Activated CD4-positive, CD25-positive, alpha-beta regulatory T cell treated with anti-CD3 and anti-CD28 coated beads, Interleukin-2, amount 50 U/mL, for 72 hours (primary cell): ENCODE data around the gene ANP32B.
"Not testable (repeated sequence)": the region's sequence is repeated elsewhere in the genome, so short reads cannot be mapped to it uniquely, and the experiment has no call there.

Experiments
- DNase-seq: peaks from one replicate; pipeline ENCODE4 v3.0.0; 2021

The ANP32B gene

DNA sequence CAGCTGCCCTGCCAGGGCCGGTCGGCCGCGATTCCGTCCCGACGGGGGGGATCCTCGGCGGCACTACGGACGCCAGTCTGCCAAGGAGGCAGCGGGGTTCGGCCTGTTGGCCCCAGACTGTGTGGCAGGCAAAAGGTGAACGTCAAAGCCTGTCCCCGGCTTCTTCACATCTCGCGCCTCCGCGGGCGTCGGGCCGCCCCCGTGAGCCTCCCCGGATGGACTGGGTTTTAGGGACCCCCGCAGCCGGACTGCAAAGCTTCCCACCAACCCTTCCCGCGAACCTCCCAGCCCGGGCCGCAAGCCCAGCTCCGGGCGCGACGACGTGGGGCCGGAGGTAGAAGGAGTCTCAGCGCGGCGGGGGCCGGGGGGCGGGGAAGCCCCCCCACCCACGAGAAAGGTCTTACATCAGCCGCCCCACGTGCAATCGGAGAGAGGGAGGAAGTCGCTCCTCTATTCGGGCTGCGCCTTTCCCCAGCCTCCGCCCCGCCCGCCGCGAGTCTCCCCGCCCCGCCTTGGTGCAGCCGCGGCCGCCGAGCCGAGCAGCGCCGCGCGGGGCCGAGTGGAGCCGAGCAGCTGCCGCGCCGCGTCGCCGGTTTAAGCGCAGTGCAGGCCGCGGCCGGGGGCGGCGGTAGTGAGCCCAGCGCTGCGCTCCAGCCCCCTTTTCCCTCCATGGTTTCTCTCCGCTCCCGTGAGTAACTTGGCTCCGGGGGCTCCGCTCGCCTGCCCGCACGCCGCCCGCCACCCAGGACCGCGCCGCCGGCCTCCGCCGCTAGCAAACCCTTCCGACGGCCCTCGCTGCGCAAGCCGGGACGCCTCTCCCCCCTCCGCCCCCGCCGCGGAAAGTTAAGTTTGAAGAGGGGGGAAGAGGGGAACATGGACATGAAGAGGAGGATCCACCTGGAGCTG is at the start of gene ANP32B:
Gene ANP32B (plus strand): TSS at position 659 of the 906 bp plus-strand sequence. CDS start 215 bp downstream, at position 874.
- DNase-seq: peak; percentile 95

DNA sequence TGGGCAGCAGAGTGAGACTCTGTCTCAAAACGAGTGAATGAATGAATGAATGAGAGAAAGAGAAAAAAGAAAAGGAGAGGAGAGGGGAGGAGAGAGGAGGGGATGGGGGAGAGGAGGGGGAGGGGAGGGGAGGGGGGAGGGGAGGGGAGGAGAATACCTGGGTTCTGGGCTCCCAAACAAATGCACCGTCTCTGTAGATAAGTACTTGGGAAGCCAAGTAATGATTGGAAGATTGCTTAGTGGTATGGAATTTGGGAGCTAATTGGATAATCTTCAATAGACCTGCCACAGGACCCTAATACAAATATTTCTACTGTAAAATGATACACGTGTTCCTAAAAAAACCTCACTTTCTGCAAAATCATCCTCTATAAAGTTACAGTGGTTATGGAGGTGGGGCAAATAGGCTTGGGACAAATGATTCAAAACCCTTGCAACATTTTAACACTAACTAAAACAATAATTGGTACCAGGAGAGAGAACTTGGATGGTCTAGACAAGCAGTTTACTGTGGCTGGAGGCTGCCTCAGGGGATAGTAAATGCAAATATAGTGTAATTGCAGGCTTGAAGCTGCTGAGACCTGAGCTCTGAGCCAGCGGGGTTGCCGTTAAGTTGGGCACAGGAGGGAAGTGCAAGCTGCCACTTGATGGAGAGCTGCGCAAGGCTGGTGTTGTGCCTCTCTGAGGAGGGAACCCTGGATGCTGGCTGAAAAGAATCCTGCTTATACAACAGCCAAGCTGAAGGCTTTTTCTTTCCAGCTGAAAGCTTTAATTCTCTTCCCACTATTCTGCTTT is 48.6 kb upstream of the ANP32B start:
- no peak for DNase-seq

DNA sequence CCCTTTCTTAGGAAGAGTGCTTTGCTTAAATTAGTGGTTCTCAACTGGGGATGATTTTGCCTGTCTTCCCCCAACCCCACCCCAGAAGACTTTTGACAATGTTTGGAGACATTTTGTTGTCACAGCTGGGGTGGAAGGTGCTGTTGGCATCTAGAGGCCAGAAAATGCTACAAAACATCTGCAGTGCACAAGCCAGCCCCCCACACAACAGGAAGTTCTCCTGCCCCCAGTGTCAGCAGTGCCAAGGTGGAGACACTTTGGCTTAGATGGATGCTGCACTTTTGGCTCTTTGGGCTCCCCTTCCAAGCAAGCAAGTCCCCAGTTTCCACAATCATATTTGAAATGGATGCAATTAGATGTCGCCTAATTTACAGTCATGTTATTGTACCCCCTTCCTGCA is 47.9 kb upstream of the ANP32B start:
- no peak for DNase-seq

DNA sequence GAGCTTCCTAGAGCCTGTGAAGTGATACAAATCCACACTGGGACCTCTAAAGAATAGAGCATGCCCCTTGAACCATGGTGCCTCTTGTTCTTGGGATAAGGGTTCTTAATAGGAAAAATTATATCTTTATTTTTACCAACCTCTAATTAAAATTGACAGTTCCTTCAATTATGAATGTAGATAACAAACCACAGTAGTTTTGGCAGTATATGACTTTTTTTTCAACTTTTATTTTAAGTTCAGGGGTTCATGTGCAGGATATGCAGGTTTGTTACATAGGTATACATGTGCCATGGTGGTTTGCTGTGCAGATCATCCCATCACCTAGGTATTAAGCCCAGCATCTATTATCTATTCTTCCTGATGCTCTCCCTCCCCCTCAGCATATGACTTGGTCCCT is 46.1 kb upstream of the ANP32B start:
- DNase-seq: no peak

DNA sequence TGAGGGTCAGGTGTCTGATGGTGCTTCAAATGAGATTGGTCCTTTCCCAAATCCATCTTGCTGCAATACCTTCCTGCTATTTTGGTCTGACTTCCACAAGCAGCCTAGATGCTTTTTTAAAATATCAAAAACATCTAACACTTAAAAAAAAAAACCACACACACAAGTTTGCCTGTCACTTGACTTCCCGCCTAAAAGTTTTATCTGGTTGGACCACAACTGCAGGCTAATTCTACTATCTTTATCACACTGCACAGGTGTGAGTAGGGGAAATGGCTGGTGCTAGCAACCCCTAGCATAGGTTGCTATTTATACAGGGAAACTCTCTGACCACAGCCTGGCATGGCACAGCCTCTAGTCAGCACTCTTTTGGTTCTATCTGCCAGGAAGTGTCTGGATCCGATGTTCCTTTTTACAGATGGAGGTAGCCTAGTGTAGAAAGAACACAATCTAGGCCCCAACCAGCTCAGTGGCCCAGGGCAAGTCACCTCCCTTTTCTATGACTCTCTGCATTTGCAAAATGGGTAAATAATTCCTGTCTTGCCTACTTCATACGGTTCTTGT is 45.0 kb upstream of the ANP32B start, which contains the start of gene HEMGN:
Gene HEMGN (minus strand): TSS at position 92 of the 564 bp plus-strand sequence. CDS start 36 bp downstream, at position 56.
- no peak for DNase-seq

DNA sequence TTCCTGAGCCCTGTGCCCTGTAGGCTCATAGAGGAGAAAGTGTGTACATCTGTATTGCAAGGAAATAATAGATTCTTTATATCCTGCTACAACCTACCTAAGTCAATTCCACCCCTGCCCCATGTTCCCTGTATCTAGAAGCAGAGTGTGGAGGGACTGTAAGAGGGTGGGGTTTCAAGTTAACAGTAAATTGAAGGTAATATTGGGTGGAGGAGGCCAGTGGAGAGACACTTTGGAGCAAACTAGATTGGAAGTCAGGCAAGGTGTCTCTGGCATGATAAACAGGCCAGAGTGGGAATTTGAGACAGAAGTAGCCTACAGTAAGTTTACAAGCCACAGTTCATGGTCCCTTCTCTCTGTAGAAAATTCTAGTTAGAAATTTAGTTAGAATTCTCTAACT is 42.9 kb upstream of the ANP32B start:
- no peak for DNase-seq

DNA sequence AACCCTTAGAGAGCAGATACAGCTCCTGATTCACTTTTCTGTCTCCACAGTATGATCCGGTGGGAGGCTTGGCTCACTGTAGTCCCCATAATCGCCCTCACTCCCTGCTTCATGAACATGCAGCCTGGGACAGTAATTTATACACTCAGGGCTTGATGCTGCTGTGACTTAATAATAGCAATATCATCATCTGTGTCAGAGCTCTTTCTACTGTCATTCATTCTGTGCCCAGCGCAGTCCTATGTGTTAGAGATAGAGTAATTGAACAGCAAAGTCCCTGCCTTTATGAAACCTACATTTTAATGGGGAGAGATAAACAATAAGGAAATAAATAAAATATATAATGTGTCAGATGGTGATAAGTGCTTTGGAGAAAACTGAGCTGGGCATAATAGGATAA is 42.4 kb upstream of the ANP32B start:
- no peak for DNase-seq

DNA sequence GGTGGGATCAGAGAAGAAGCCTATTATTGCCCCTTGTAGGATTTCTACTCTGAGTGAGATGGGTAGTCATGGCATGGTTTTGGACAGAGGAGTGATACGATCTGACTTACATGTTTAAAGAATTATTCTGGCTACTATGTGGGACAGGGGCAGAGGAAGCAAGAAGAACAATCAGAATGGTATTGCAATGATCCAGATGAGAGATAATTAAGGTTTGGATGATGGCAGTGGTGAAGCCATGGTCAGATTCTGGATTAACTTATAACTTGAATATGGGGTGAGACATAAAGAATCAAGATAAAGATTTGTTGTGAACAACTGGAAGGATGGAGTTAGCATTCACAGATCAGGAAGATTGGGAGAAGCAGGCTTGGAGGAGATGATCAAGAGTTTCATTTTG is 41.8 kb upstream of the ANP32B start:
- DNase-seq: no peak

DNA sequence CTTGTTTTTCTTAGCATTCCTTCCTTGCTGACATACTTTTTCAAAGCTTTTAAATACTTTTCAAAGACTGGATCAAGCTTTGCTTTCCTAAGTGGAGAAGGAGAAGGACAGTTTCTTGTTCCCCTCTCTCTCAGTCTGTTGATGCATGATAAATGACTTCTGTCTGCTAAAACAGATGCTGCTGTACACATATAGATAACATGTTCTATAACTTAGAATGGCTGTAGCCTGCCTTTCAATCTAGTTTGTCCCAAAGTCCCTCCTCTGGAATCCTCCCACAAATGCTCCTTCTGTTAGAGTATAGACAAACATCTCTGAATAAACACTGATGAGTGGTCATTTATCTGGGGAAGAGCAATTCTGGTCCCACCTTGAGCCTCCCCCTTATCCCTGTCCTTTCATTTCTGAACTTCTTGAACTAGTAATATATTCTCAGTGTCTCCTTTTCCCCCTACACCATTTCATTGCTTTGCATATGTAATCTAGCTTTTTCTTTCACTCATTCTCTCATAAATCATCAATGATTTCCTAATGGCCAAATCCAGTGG is 39.8 kb upstream of the ANP32B start:
- DNase-seq: no peak

DNA sequence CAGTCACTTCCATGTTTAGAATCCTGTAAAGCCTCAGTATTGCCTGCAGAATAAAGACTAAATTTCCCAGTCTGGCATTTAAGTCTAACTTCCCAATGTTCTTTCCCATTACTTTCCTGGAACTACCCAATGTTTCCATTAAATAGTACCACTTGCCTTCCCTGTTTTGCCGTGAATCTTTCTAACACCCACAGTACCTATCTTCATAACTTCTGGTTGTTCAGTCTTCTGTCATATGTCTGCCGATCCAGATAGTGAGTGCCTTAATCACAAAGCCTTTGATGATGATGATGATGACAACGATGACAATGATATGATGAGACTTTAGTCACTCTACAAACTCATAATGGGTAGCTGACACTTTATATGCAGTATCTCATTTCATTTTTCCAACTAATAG is 38.5 kb upstream of the ANP32B start:
- no peak for DNase-seq

DNA sequence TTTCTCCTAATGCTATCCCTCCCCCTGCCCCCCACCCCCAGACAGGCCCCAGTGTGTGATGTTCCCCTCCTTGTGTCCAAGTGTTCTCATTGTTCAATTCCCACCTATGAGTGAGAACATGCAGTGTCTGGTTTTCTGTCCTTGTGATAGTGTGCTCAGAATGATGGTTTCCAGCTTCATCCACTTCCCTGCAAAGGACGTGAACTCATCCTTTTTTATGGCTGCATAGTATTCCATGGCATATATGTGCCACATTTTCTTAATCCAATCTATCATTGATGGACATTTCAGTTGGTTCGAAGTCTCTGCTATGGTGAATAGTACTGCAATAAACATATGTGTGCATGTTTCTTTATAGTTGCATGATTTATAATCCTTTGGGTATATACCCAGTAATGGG is 37.7 kb upstream of the ANP32B start:
- DNase-seq: not testable (repeated sequence)

DNA sequence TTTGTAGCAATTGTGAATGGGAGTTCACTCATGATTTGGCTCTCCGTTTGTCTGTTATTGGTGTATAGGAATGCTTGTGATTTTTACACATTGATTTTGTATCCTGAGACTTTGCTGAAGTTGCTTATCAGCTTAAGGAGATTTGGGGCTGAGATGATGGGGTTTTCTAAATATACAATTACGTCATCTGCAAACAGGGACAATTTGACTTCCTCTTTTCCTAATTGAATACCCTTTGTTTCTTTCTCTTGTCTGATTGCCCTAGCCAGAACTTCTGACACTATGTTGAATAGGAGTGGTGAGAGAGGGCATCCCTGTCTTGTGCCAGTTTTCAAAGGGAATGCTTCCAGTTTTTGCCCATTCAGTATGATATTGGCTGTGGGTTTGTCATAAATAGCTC is 36.0 kb upstream of the ANP32B start:
- DNase-seq: not testable (repeated sequence)

DNA sequence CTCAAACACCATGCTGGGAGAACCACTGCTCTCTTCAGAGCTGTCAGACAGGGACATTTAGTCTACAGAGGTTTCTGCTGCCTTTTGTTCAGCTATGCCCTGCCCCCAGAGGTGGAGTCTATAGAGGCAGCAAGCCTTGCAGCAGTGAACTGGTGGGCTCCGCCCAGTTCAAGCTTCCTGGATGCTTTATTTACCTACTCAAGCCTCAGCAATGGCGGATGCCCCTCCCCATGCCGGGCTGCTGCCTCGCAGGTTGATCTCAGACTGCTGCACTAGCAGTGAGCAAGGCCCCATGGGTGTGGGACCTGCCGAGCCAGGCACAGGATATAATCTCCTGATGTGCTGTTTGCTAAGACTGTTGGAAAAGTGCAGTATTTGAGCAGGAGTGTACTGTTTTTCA is 32.3 kb upstream of the ANP32B start:
- DNase-seq: not testable (repeated sequence)

DNA sequence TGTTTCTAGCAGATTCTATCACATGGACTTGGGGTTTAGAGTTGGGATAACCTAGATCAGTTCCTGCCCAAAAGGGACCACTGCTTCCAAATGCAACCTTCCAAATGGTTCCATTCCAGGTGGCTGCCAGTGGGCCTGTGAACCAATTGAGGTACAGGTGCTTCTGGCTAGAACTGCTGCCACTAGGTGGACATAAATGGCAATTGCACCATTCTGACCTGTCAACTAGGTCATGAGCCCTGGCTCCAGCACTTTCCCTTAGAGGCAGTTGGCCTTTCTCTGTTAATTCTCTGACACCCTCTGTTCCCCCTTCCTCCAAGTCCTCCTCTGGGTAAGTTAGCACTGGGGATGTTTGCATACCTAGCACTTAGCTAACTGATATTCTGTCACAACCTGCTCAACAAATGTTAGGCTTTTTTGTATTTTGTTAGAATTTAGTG is 28.6 kb upstream of the ANP32B start:
- DNase-seq: peak; percentile 39

DNA sequence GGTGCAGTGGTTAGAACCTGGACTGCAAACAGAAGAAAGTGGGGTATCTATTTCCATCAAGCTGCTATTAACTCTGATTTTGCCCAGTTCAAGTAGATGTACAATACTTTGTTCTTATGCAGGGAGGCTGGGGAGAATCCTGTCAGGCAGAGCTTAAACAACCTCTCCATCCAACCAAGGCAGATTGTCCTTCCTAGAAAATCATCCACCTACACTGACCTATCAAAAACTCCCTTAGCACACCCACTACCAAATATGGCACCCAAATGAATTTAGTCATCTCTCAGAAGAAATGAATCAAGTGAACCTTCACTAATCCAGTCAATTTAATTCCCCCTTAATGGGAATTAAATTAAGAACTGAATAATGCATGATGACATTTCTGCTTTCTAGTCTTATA is 26.8 kb upstream of the ANP32B start:
- DNase-seq: no peak

DNA sequence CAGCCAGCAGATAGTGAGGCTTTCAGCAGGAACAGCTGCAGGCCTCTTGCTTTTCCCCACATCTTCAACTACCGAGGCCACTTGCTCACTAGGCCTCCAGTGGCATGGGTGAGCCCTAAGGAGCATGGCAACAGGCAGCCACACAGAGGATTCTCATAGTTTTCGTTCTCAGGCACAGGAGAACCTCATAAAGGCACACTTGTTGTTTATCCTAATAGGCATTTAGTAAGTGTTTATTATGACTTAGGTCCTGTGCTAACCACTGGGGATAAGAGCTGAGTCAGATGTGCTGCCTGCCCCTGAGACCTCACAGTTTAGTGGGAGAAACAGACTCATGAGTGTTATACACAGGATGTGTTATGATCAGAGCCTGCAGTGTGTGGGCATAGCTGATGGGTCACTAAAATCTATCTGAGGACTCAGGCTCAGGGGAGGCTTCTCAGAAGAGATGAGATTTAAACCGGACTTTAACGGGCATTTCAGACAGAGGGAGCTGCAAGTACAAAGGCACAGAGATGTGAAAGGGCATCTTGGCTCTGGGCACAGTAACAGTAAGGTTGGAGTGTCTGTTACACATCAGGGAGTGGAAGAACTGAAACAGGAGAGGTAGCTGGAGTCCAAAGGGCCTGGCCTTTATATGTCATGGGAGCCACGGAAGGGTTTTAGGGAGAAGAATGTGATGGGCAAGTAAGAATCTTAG is 24.2 kb upstream of the ANP32B start:
- no peak for DNase-seq

DNA sequence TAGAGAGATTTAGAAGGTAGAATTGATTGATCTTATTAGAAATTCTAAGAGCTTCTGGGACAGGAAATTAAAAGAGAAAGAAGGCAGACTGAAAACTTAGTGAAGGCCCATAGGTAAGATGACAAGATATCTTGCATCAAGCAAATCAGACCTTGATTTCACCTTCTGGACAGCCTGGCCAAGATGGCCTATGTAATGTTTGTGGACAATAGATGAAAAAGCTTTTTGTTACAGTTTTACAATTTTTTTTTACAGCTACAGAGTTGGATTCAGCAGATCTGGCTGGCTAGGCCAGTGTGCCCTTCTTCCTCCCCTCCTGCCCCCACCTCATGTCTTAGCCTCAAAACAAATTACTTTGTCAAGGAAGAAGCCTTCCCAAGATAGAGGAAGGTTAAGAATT is 23.6 kb upstream of the ANP32B start:
- no peak for DNase-seq

DNA sequence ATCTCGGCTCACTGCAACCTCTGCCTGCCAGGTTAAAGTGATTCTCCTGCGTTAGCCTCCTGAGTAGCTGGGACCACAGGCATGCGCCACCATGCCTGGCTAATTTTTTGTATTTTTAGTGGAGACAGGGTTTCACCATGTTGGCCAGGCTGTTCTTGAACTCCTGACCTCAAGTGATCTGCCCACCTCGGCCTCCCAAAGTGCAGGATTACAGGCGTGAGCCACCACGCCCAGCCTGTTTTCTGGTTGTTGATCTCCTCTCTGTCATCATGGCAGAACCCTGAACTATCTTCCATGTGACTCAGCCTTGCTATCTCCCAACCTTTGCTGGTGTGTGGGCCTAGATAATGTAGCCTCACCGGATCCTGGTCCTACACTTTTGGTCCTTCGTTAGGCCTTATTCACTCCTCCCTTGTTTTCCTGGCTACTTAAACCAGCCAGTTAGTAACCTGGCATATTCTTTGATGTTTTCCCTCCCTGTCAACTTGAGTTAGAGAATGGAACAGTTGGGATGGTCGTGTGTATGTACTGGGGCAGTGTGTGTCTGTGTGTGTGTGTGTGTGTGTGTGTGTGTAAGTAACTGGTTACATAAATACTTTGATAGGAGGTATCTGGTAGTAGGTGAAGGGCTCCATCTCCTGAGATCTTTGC is 22.3 kb upstream of the ANP32B start:
- DNase-seq: not testable (repeated sequence)

DNA sequence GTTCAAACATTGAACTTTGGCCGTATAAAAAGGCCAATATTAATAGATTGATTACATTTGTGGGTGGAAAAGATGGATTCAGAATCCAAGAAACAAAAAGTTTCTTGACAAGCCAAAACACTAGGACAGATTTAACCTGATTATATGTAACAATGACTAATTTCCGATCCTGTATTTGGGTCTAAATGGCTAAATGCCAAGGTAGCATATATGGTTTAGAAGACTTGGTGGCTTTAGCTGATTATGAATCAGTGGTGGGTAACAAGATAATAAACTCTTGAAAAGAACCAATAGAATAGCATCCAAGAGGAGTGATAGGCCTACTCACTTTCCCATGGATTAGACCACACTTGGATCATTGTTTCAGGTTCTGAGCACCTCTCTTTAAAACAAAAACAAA is 21.8 kb upstream of the ANP32B start:
- DNase-seq: no peak

DNA sequence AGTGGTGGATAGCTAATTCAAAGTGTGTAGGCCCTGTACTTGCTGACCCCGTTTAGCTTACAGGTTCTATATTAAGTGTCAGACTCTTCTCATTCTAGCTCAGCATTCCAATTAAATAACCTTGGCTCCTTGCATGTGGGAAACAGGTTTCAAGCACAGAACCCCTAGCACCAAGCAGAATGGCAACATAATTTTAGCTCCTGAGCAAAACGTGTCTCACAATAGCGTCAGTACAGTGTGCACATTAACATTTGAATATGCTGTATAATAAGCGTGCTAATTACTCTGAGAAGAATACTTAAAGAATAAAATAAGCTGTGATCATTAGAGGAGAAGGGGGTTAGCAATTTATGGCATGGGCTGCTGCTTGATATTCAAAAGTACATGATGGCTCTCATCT is 21.0 kb upstream of the ANP32B start:
- DNase-seq: no peak

DNA sequence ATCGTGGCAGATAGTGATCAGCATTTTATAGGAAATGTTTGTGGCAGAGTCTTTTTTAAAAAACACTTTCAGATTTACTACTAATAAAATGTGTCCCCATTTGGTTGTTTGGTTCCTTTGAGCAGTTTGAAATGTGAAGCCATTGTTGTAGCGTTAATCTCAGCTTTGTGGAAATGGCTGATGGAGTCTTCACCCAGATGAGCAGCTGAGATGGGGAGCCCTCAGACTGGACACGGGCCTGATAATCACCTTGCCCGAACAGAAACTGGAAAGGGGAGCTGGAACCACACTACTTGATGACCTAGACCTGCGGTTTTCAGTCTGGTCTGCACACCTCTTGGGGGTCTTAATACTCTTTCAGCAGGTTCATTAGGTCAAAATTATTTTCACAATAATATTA is 20.6 kb upstream of the ANP32B start:
- no peak for DNase-seq

DNA sequence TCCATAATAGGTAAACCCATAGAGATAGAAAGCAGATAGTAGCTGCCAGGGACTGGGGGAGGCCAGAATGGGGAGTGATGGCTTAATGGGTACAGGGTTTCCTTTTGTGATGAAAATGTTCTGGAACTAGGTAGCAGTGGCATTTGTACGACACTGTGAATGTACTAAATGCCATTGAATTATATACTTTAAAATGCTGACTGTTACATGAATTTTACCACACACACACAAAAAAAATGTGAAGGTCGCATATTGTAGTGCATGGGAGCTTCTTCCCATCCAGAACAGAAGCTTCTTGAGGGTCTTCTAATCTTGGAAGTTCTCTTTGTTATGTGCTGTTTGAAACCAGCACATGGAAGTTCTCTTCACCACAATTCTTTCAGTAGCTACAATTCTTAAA is 19.9 kb upstream of the ANP32B start:
- DNase-seq: no peak
